Measurements from ENCODE around the gene KLHL35.

Gene KLHL35

GRCh38 chr11:75468534-75469340 lies 35.7 kb upstream of the KLHL35 start:
- no peak overlapping the region for H3K4me2 ChIP-seq (ENCODE audit: low read length)
- H3K4me3 ChIP-seq (ENCODE audit: low read depth, low read length), result no peak overlapping the region
- no peaks in the 10 kb centered on the region for H3K27me3 ChIP-seq (ENCODE audit: control insufficient read depth, insufficient read depth, low read length)
- H3K27ac ChIP-seq, result no peak overlapping the region
- no peaks in the 10 kb centered on the region for H3K79me2 ChIP-seq
- no peak overlapping the region for H2AFZ ChIP-seq
- no peaks in the 10 kb centered on the region for H3K36me3 ChIP-seq (ENCODE audit: control insufficient read depth, insufficient read depth, low read length)
- no peak for TF ChIP-seq CTCF (IDR thresholded peaks at IDR 0.05)
- H3K4me1 ChIP-seq, result no peaks in the 10 kb centered on the region
- no peaks in the 10 kb centered on the region for H3K9me3 ChIP-seq (ENCODE audit: control insufficient read depth, low read length)
- no peak overlapping the region for H3K9ac ChIP-seq

- H3K4me1 ChIP-seq, result no peaks in the 10 kb centered on the region
- H3K9me3 ChIP-seq (ENCODE audit: control insufficient read depth, low read length), result no peaks in the 10 kb centered on the region
- H2AFZ ChIP-seq, result no peak overlapping the region
- no peak for TF ChIP-seq CTCF (IDR thresholded peaks at IDR 0.05)
- no peaks in the 10 kb centered on the region for H3K27me3 ChIP-seq (ENCODE audit: control insufficient read depth, insufficient read depth, low read length)
- no peak overlapping the region for H3K27ac ChIP-seq
- H3K4me3 ChIP-seq (ENCODE audit: low read depth, low read length), result no peak overlapping the region
- H3K9ac ChIP-seq, result no peak overlapping the region
- no peak overlapping the region for H3K4me2 ChIP-seq (ENCODE audit: low read length)
- no peaks in the 10 kb centered on the region for H3K79me2 ChIP-seq
- H3K36me3 ChIP-seq (ENCODE audit: control insufficient read depth, insufficient read depth, low read length), result no peaks in the 10 kb centered on the region
These were observed 34.9 kb upstream of the KLHL35 start for GRCh38 chr11:75467881-75468280.

- Histone ChIP-seq H3K4me3 (ENCODE audit: low read depth, low read length) (no peak overlapping the region), H3K9ac (no peak overlapping the region), H3K27ac (no peak overlapping the region), H2AFZ (no peak overlapping the region), H3K27me3 (ENCODE audit: control insufficient read depth, insufficient read depth, low read length) (no peaks in the 10 kb centered on the region), H3K36me3 (ENCODE audit: control insufficient read depth, insufficient read depth, low read length) (no peaks in the 10 kb centered on the region), H3K4me1 (no peaks in the 10 kb centered on the region), H3K4me2 (ENCODE audit: low read length) (no peak overlapping the region), H3K79me2 (no peaks in the 10 kb centered on the region), H3K9me3 (ENCODE audit: control insufficient read depth, low read length) (no peaks in the 10 kb centered on the region)
- TF ChIP-seq CTCF (IDR thresholded peaks at IDR 0.05), result no peak
These were observed 34.3 kb upstream of the KLHL35 start for GRCh38 chr11:75467311-75467710.

- Histone ChIP-seq H3K27me3 (ENCODE audit: control insufficient read depth, insufficient read depth, low read length) (no peaks in the 10 kb centered on the region), H3K4me1 (no peaks in the 10 kb centered on the region), H3K9me3 (ENCODE audit: control insufficient read depth, low read length) (no peaks in the 10 kb centered on the region), H3K27ac (no peak overlapping the region), H3K36me3 (ENCODE audit: control insufficient read depth, insufficient read depth, low read length) (no peaks in the 10 kb centered on the region), H2AFZ (no peak overlapping the region), H3K4me3 (ENCODE audit: low read depth, low read length) (no peak overlapping the region), H3K4me2 (ENCODE audit: low read length) (no peak overlapping the region), H3K79me2 (no peaks in the 10 kb centered on the region), H3K9ac (no peak overlapping the region)
- TF ChIP-seq CTCF (IDR thresholded peaks at IDR 0.05), result no peak
These were observed 32.9 kb upstream of the KLHL35 start for GRCh38 chr11:75465701-75466531.
